Panc1 (cell line): ENCODE measurements around the gene RNU6-8.

Experiments used
- POLR2AphosphoS5 ChIP-seq: IDR thresholded peaks from 2 replicates; pipeline ENCODE4 v1.6.1; 2012; ENCODE audit warnings: mild to moderate bottlenecking, low read depth, low read length, moderate library complexity
- SIN3A ChIP-seq: IDR thresholded peaks from 2 replicates; pipeline ENCODE4 v1.6.1; 2012; ENCODE audit warnings: low read depth, mild to moderate bottlenecking, low read length, moderate library complexity, borderline replicate concordance; ENCODE audit not compliant: insufficient read depth
- TCF7L2 ChIP-seq: IDR thresholded peaks from 2 replicates; pipeline ENCODE4 v1.6.1; 2011; ENCODE audit warnings: mild to moderate bottlenecking, low read depth, low read length, inconsistent platforms
- TF ChIP-seq, protein P1 (sequence below): fragments of 450-650 bp; IDR thresholded peaks from 2 replicates; pipeline ENCODE4 v1.5.1; 2017; ENCODE audit warnings: mild to moderate bottlenecking
- TF ChIP-seq, protein P2 (sequence below), 2 experiments: IDR thresholded peaks; 2 replicates each; pipeline ENCODE4 v1.6.1; 2011 to 2012; ENCODE audit warnings: low read depth in 2 of 2, control low read depth in 1 of 2, low read length in 1 of 2, mild to moderate bottlenecking in 1 of 2, moderate library complexity in 1 of 2; ENCODE audit not compliant: insufficient read depth in 1 of 2

DNA sequence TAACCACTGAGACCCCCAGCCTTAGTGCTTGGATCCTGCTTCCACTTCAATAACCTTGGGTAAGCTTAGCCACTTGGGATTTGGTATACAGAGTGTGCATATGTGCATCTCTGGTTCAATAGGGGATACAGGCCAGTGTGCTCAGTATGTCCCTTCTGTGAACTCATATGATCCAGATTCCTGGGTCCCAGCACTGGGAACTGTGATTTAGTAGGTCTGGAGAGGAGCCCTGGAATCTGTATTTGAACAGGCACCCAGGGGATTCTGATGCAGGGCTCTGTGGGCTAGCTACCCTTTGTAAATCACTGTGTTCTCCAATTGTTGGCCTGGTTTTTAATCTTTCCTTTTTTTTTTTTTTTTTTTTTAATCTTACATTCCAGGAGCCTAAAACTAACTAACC lies 9.8 kb upstream of the RNU6-8 start:
- TF ChIP-seq, protein P1, sequence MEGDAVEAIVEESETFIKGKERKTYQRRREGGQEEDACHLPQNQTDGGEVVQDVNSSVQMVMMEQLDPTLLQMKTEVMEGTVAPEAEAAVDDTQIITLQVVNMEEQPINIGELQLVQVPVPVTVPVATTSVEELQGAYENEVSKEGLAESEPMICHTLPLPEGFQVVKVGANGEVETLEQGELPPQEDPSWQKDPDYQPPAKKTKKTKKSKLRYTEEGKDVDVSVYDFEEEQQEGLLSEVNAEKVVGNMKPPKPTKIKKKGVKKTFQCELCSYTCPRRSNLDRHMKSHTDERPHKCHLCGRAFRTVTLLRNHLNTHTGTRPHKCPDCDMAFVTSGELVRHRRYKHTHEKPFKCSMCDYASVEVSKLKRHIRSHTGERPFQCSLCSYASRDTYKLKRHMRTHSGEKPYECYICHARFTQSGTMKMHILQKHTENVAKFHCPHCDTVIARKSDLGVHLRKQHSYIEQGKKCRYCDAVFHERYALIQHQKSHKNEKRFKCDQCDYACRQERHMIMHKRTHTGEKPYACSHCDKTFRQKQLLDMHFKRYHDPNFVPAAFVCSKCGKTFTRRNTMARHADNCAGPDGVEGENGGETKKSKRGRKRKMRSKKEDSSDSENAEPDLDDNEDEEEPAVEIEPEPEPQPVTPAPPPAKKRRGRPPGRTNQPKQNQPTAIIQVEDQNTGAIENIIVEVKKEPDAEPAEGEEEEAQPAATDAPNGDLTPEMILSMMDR, result no peak
- no peak for TF ChIP-seq SIN3A
- TF ChIP-seq, protein P2, sequence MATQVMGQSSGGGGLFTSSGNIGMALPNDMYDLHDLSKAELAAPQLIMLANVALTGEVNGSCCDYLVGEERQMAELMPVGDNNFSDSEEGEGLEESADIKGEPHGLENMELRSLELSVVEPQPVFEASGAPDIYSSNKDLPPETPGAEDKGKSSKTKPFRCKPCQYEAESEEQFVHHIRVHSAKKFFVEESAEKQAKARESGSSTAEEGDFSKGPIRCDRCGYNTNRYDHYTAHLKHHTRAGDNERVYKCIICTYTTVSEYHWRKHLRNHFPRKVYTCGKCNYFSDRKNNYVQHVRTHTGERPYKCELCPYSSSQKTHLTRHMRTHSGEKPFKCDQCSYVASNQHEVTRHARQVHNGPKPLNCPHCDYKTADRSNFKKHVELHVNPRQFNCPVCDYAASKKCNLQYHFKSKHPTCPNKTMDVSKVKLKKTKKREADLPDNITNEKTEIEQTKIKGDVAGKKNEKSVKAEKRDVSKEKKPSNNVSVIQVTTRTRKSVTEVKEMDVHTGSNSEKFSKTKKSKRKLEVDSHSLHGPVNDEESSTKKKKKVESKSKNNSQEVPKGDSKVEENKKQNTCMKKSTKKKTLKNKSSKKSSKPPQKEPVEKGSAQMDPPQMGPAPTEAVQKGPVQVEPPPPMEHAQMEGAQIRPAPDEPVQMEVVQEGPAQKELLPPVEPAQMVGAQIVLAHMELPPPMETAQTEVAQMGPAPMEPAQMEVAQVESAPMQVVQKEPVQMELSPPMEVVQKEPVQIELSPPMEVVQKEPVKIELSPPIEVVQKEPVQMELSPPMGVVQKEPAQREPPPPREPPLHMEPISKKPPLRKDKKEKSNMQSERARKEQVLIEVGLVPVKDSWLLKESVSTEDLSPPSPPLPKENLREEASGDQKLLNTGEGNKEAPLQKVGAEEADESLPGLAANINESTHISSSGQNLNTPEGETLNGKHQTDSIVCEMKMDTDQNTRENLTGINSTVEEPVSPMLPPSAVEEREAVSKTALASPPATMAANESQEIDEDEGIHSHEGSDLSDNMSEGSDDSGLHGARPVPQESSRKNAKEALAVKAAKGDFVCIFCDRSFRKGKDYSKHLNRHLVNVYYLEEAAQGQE (IDR thresholded peaks at IDR 0.05; ENCODE audit: insufficient read depth in 1 of 2, low read depth in 2 of 2, low read length in 1 of 2), result no peak
- no peak for TF ChIP-seq TCF7L2
- TF ChIP-seq POLR2AphosphoS5, result no peak
